PC-9 (cell line): ENCODE data around the gene BPHL. TPM values are rescaled to one million over a fixed set of nuclear protein-coding genes. Genes with fewer than 3 reads are reported as not detected.
"Not testable (repeated sequence)": the region's sequence is repeated elsewhere in the genome, so short reads cannot be mapped to it uniquely, and the experiment has no call there.

Experiments
- BruUV-seq: library from RNA; stranded (reverse); fragments of 400-500 nt; replicated peaks from 2 replicates; lab custom pipeline; 2021; lab: Mats Ljungman, UMichigan
- CTCF ChIA-PET: fragments of 300-600 bp; sonication (Branson Sonifier 250); formaldehyde crosslinking; loops from one replicate; lab custom pipeline; 2022; ENCODE audit warnings: antibody characterized with exemption; lab: Charles Lee
- POLR2A ChIA-PET: fragments of 300-600 bp; sonication (Branson Sonifier 250); formaldehyde crosslinking; loops from one replicate; lab custom pipeline; 2022; ENCODE audit warnings: antibody characterized with exemption; ENCODE audit not compliant: unreplicated experiment; lab: Charles Lee
- DNase-seq, 2 experiments: peaks; one replicate each; pipeline versions ENCODE4 v3.0.0 to v3.0.0-alpha.2; 2015 to 2022; ENCODE audit warnings: mixed read lengths in 1 of 2
- H2AFZ ChIP-seq: fragments of 200-600 bp; sonication (generic); 2 replicates; pipeline ENCODE4 v1.8.1; 2017; ENCODE audit warnings: antibody characterized with exemption
- H3F3A ChIP-seq: fragments of 200-600 bp; sonication (generic); 2 replicates; pipeline ENCODE4 v1.8.1; 2017; ENCODE audit warnings: antibody characterized with exemption, mild to moderate bottlenecking, low read depth; ENCODE audit not compliant: insufficient read depth
- H3K27ac ChIP-seq: fragments of 200-600 bp; sonication (generic); 2 replicates; pipeline ENCODE4 v1.6.1; 2016; ENCODE audit warnings: mixed run types
- H3K27me3 ChIP-seq: fragments of 200-600 bp; sonication (generic); 2 replicates; pipeline ENCODE4 v1.6.1; 2016; ENCODE audit warnings: low read depth, mixed run types; ENCODE audit not compliant: insufficient read depth
- H3K36me3 ChIP-seq: fragments of 200-600 bp; sonication (generic); 2 replicates; pipeline ENCODE4 v1.6.1; 2016; ENCODE audit warnings: low read depth, mixed run types
- H3K4me1 ChIP-seq: fragments of 200-600 bp; sonication (generic); replicated peaks from 2 replicates; pipeline ENCODE4 v1.6.1; 2016; ENCODE audit warnings: mixed run types; ENCODE audit not compliant: insufficient read depth
- H3K4me2 ChIP-seq: fragments of 200-600 bp; sonication (generic); 2 replicates; pipeline ENCODE4 v1.6.1; 2017; ENCODE audit warnings: mixed run types
- H3K4me3 ChIP-seq: fragments of 200-600 bp; sonication (generic); 2 replicates; pipeline ENCODE4 v1.6.1; 2016; ENCODE audit warnings: mixed run types
- H3K79me2 ChIP-seq: fragments of 200-600 bp; sonication (generic); 2 replicates; pipeline ENCODE4 v1.6.1; 2017; ENCODE audit warnings: low read depth, mixed run types
- H3K9me2 ChIP-seq: fragments of 200-600 bp; sonication (generic); 2 replicates; pipeline ENCODE4 v1.8.1; 2017; ENCODE audit warnings: mild to moderate bottlenecking; ENCODE audit not compliant: insufficient read depth
- H3K9me3 ChIP-seq: fragments of 200-600 bp; sonication (generic); 2 replicates; pipeline ENCODE4 v1.8.1; 2016; ENCODE audit warnings: low read depth; ENCODE audit not compliant: insufficient read depth
- H4K20me1 ChIP-seq: fragments of 200-600 bp; sonication (generic); 2 replicates; pipeline ENCODE4 v1.8.1; 2017; ENCODE audit not compliant: insufficient read depth
- CTCF ChIP-seq: fragments of 200-600 bp; sonication (generic); conservative IDR thresholded peaks from 2 replicates; pipeline ENCODE4 v1.6.1; 2017; ENCODE audit warnings: mixed run types, antibody characterized with exemption, mild to moderate bottlenecking, moderate library complexity
- EZH2 ChIP-seq: fragments of 200-600 bp; sonication (generic); IDR thresholded peaks from 2 replicates; pipeline ENCODE4 v1.8.0; 2017; ENCODE audit warnings: antibody characterized with exemption, low read depth
- intact Hi-C: fragments of 100-400 bp; cut with micrococcal nuclease; formaldehyde crosslinking; loops from one replicate; pipeline ENCODE4 v1.10.0; 2022; ENCODE audit not compliant: unreplicated experiment
- total RNA-seq: library from RNA; stranded (reverse); gene quantifications from 2 replicates; pipeline ENCODE4 v1.2.3, GENCODE V29; 2021

The BPHL gene
- total RNA-seq, 1 experiment from 2014 or later = 23.7 TPM

- CTCF ChIA-PET = no interaction called here
These were observed 18.7 kb downstream of the BPHL start for GRCh38 chr6:3137057-3137777.

GRCh38 chr6:3137873-3138272 is 19.4 kb downstream of the BPHL start:
- H3K36me3 ChIP-seq, H3F3A ChIP-seq, H3K27ac ChIP-seq, DNase-seq, H2AFZ ChIP-seq, H3K4me2 ChIP-seq, H3K9me2 ChIP-seq, CTCF ChIA-PET, H3K79me2 ChIP-seq, H4K20me1 ChIP-seq, BruUV-seq, H3K27me3 ChIP-seq, intact Hi-C loops, POLR2A ChIA-PET, H3K4me1 ChIP-seq, H3K9me3 ChIP-seq, H3K4me3 ChIP-seq: not testable (repeated sequence)

More at GRCh38 chr6:3137057-3137777, 18.7 kb downstream of the BPHL start:
- Histone ChIP-seq H4K20me1 (no peaks in the 10 kb centered on the region), H2AFZ (no peak overlapping the region), H3K9me2 (no peaks in the 10 kb centered on the region), H3K79me2 (no peaks in the 10 kb centered on the region), H3K4me1 (peaks cover 7% of the 10 kb centered on the region; the same call in 1 of the 2 replicates), H3K4me3 (no peak overlapping the region), H3K36me3 (peaks cover 7% of the 10 kb centered on the region; the same call in 1 of the 2 replicates), H3F3A (0 out of 2 replicates have a peak, but pooled peaks cover 5% of the 10 kb centered on the region), H3K9me3 (no peaks in the 10 kb centered on the region), H3K27me3 (no peaks in the 10 kb centered on the region), H3K27ac (no peak overlapping the region), H3K4me2 (no peak overlapping the region)
- POLR2A ChIA-PET = no interaction called here
- TF ChIP-seq CTCF (no peak), EZH2 (no peak)
- no TSS peak for BruUV-seq
- no peak for DNase-seq
- intact Hi-C loops = no loop called here

GRCh38 chr6:3138341-3138740 is 19.8 kb downstream of the BPHL start:
- intact Hi-C loops = no loop called here
- no TSS peak for BruUV-seq

More at GRCh38 chr6:3138341-3138740, 19.8 kb downstream of the BPHL start:
- ChIA-PET CTCF (no interaction called here), POLR2A (no interaction called here)
- Histone ChIP-seq H3K4me3 (no peak overlapping the region), H3K79me2 (no peaks in the 10 kb centered on the region), H3K27ac (no peak overlapping the region), H3K27me3 (no peaks in the 10 kb centered on the region), H3F3A (0 out of 2 replicates have a peak, but pooled peaks cover 5% of the 10 kb centered on the region), H3K4me1 (peaks cover 7% of the 10 kb centered on the region; the same call in 1 of the 2 replicates), H4K20me1 (no peaks in the 10 kb centered on the region), H2AFZ (no peak overlapping the region), H3K9me2 (no peaks in the 10 kb centered on the region), H3K4me2 (no peak overlapping the region), H3K9me3 (no peaks in the 10 kb centered on the region), H3K36me3 (peaks cover 7% of the 10 kb centered on the region; the same call in 1 of the 2 replicates)
- DNase-seq = peak in 1 of 2 experiments; percentile 41
- TF ChIP-seq EZH2 (no peak), CTCF (no peak)
